GM12873 (cell line): ENCODE measurements around the gene WNT7A.

ENCODE experiments used
- CTCF ChIP-seq: IDR thresholded peaks from 2 replicates; pipeline ENCODE4 v1.5.1; 2012; ENCODE audit warnings: low read depth, mild to moderate bottlenecking, moderate library complexity, low read length, control low read depth; ENCODE audit not compliant: insufficient read depth; ENCODE audit errors: missing control alignments

The WNT7A gene

GRCh38 chr3:13828501-13829265, 51.2 kb downstream of the WNT7A start:
- TF ChIP-seq CTCF, result no peak

- TF ChIP-seq CTCF, result no peak
These were observed 52.2 kb downstream of the WNT7A start for GRCh38 chr3:13827699-13828098.

GRCh38 chr3:13827256-13827655, 52.6 kb downstream of the WNT7A start:
- TF ChIP-seq CTCF, result no peak

DNA sequence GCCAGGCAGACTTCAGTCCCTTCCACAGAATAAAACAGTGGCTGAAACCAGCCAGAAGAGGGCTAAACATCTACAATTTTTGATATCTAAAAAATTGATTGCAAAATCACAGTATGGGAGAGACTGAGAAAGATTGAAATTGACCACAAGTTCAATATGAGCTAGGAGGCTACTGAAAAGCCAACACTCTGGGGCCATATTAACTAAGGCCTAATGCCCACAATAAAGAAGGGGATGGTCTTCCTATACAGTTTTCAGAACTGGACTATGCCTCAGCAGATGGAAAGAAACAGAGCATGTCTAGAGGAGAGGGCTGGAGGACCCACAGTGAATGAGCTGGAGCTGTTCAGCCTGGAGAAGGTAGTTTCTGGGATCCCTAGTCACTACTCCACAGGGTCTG, 53.2 kb downstream of the WNT7A start:
- TF ChIP-seq CTCF, result no peak

GRCh38 chr3:13825821-13826220, 54.0 kb downstream of the WNT7A start:
- TF ChIP-seq CTCF, result no peak

GRCh38 chr3:13825311-13825579, 54.6 kb downstream of the WNT7A start:
- no peak for TF ChIP-seq CTCF

GRCh38 chr3:13824521-13825310, 55.2 kb downstream of the WNT7A start:
- no peak for TF ChIP-seq CTCF
